GM21447 (cell line): Measurements from ENCODE around the gene ARHGDIG.

Experiments
- ATAC-seq: cut with Tn5 transposase; IDR thresholded peaks from one replicate; pipeline ENCODE4 v1.9.1; 2021; ENCODE audit not compliant: unreplicated experiment

The ARHGDIG gene

DNA sequence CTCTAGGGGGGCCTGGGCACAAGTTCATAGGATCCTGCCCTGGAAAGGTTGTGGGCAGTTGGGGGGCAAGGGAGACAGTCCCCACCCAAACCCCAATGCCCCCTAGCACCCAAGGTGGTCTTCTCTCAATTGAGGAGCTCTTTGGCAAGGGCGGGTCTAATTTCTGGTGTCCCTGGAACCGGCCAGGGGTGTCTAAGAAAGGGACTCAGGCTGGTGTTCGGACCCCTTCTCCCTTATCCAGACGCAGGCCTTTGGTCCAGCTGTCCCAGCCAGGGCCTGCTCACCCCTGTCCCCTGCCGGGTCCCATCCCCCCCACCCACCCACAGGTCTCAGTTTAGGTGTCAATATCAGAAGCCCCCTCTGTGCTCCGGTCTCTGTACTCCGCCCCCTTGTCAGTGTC lies 860 bp upstream of the ARHGDIG start:
- ATAC-seq: no peak

DNA sequence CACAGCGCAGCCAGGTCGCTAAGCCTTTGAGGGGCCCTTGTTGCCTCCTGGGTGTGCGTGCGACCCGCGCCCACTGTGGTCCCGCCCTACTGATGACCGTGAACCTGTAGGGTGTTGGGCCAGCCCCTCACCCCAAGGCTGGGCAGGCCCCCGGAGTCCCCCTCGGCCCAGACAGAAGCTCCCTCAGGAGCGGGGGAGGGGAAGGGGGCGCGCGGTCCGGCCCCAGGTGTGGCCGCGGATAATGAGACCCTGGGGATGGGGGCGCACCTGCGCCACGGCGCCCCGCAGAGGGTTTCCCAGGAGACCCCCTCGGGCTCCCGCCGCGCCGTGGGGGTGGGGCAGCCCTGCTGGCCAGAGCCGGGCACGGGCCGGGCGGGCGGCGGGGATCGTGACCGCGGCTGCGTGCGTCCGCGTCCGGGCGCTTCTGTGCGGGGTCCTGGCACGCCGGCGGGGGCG lies 358 bp upstream of the ARHGDIG start:
- no peak for ATAC-seq

DNA sequence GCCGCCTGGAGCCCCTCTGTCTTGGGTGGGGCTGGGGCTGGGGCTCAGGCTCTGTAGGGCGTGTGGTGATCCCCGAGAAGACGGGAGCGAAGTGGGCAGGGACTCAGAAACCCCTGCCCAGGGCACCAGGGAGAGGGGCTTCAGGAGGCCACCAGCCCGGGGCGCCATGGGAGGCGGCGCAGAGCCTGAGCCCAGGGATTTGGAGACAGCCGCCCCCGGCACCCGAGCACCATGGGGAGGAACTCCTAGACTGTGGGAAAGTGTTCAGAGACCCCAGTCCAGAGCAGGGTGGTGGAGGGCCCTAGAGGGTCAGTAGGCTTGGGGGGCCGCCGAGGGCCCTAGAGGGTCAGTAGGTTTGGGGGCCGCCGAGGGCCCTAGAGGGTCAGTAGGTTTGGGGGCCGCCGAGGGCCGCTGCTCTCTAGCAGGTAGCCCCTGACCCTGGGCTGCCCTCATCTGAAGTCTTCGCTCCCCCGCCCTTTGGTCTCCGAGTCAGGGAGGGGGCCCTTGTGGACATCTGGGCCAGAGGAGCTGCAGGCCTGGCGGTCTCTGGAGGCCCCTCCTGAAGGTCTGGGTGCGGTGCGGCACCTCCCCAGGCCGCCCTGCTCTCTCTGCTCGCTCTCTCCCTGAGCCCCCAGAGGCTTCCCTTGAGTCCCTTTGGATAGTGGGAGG lies 734 bp downstream of the ARHGDIG start:
- ATAC-seq: no peak

DNA sequence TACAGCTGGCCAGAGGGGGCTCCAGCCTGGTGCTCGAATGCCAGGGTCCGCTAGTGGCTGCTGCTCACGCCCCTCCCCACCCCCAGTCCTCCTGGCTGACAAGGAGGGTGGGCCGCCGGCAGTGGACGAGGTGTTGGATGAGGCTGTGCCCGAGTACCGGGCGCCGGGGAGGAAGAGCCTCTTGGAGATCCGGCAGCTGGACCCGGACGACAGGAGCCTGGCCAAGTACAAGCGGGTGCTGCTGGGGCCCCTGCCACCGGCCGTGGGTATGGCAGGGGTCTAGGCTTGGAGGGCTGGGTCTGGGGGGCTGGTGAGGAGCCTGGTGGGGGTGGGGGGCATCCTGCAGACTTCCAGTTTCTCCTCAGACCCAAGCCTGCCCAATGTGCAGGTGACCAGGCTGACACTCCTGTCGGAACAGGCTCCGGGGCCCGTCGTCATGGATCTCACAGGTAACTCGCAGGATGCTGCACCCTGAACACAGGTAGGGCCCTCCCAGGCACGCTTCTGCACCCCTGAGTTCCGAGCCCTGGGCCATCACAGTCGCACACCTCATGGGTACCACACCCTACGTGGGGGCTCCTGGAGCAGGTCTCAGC lies 1.4 kb downstream of the ARHGDIG start:
- no peak for ATAC-seq

DNA sequence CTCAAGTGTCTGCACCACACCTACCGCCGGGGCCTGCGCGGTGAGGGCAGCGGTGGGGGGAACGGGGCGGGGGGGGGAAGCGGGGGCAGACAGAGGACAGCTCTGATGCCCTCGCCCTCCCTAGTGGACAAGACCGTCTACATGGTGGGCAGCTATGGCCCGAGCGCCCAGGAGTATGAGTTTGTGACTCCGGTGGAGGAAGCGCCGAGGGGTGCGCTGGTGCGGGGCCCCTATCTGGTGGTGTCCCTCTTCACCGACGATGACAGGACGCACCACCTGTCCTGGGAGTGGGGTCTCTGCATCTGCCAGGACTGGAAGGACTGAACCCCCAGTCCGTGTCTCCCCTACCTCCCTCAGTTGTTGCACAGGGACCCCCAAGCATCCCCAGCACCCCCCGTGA lies 2.1 kb downstream of the ARHGDIG start:
- ATAC-seq: no peak

DNA sequence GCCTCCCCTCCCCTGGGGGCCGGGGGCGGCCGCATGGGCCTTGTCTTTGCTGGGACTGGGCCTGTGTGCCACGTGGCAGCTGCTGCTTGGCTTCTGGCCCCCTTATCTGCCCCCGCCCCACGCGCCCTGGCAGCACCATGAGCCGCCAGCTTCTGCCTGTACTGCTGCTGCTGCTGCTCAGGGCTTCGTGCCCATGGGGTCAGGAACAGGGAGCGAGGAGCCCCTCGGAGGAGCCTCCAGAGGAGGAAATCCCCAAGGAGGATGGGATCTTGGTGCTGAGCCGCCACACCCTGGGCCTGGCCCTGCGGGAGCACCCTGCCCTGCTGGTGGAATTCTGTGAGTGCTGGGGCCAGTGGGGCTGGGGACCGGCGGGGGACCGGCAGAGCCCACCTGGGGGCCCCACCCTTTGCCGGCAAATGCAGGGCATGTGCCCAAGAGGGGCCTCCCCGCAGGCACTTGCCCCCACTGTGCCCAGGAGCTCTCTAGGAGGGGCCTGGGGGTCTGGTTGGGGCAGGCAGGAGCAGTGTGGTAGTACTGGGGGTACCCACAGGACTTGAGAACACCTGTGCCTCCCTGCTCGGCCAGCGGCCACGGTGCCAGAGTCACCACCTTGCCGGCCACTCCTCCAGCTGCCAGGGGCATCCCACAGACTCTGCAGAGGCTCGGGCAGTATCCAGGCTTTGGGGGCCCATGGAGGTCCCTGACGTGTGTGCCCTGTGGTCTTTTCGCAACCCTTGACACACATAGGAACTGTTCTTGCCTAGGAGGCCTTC lies 2.8 kb downstream of the ARHGDIG start, which contains the start of gene PDIA2:
Gene PDIA2, plus strand, starts transcription at position 132 of the 773 bp plus-strand sequence. Its CDS starts 6 bp downstream, at position 138.
- no peak for ATAC-seq

DNA sequence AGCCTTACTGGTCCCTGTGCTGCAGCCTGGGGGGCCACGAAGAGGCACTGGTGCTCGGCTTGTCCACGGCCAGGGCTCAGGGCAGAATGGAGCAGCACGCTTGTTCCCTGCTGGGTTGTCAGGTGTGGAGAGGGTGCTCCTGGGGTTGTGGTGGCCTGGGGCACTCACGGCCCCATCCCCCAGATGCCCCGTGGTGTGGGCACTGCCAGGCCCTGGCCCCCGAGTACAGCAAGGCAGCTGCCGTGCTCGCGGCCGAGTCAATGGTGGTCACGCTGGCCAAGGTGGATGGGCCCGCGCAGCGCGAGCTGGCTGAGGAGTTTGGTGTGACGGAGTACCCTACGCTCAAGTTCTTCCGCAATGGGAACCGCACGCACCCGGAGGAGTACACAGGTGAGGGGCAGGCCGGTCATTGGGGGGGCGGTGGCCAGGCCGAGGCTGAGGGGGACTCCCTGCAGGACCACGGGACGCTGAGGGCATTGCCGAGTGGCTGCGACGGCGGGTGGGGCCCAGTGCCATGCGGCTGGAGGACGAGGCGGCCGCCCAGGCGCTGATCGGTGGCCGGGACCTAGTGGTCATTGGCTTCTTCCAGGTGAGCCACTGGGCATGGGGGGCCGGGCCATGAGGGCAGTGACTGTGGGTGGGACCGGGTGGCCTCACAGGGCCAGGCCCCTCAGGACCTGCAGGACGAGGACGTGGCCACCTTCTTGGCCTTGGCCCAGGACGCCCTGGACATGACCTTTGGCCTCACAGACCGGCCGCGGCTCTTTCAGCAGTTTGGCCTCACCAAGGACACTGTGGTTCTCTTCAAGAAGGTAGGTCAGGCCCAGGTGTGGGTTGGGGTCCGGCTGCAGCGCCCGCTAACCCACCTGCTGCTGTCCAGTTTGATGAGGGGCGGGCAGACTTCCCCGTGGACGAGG lies 4.1 kb downstream of the ARHGDIG start:
- no peak for ATAC-seq

DNA sequence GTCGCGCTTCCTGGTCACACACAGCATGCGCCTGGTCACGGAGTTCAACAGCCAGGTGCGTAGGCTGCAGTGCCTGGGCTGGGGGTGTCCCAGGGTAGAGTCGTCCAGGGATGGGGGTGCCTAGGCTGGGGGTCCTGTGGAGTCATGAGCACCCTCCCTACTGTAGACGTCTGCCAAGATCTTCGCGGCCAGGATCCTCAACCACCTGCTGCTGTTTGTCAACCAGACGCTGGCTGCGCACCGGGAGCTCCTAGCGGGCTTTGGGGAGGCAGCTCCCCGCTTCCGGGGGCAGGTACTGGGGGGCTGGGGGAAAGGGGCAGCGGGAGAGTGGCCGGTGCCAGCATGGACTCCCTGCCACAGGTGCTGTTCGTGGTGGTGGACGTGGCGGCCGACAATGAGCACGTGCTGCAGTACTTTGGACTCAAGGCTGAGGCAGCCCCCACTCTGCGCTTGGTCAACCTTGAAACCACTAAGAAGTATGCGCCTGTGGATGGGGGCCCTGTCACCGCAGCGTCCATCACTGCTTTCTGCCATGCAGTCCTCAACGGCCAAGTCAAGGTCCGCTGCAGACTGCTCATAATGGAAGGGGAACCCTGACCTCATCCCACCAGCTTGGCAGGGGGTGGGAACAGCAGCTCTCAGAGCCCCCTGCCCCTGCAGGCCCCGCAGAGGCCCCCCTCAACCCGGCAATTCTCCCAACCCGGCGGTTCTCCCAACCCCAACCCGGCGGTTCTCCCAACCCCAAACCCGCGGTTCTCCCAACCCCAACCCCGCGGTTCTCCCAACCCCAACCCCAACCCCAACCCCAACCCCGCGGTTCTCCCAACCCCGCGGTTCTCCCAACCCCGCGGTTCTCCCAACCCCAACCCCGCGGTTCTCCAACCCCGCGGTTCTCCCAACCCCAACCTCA lies 5.0 kb downstream of the ARHGDIG start:
- ATAC-seq: no peak

DNA sequence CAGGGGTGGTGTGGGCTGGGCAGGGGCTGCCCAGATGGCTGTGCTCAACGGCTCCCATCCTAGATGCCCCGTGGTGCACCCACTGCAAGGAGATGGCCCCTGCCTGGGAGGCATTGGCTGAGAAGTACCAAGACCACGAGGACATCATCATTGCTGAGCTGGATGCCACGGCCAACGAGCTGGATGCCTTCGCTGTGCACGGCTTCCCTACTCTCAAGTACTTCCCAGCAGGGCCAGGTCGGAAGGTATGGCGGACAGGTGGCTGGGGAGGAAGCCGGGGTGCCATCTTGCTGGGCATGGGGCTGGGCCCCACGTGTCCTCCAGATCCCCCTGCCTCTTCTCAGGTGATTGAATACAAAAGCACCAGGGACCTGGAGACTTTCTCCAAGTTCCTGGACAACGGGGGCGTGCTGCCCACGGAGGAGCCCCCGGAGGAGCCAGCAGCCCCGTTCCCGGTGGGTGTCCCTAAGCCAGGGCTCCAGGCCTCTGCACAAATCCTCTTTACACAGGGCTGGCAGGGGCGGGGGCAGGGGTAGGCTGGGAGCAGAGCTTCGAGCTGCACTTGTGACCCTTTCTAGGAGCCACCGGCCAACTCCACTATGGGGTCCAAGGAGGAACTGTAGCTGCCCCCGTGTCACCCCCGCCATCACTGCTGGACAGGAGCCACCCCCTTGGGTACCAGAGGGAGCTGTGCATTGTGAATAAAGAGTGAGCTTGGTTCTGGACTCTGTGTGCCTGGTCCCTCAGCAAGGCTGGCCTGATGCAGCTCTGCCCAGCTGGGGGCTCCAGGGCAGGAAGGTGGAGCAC lies 6.3 kb downstream of the ARHGDIG start:
- no peak for ATAC-seq

DNA sequence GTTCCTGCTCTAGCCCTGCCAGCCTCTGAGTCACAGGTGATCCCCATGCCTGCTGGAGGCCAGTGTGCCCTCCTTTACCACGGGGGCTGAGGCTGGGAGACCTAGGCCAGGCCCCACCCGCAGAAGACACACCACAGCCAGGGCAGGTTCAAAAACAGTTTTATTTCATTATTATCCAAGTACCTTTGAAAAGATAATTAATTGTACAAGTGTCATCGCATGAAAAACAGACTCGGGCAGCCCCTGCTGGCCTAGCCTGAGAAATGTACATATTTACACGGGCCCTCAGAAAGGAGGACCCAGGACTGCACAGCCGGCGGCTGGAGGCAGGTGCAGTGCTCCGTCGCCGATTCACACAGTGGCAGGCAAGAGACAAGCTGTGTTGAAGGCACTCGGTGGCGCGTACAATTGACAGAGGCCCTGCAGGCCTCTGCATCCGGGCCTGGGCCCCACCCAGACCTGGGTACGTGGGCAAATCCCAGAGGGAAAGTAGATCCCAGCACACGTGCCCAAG lies 7.0 kb downstream of the ARHGDIG start:
- no peak for ATAC-seq

DNA sequence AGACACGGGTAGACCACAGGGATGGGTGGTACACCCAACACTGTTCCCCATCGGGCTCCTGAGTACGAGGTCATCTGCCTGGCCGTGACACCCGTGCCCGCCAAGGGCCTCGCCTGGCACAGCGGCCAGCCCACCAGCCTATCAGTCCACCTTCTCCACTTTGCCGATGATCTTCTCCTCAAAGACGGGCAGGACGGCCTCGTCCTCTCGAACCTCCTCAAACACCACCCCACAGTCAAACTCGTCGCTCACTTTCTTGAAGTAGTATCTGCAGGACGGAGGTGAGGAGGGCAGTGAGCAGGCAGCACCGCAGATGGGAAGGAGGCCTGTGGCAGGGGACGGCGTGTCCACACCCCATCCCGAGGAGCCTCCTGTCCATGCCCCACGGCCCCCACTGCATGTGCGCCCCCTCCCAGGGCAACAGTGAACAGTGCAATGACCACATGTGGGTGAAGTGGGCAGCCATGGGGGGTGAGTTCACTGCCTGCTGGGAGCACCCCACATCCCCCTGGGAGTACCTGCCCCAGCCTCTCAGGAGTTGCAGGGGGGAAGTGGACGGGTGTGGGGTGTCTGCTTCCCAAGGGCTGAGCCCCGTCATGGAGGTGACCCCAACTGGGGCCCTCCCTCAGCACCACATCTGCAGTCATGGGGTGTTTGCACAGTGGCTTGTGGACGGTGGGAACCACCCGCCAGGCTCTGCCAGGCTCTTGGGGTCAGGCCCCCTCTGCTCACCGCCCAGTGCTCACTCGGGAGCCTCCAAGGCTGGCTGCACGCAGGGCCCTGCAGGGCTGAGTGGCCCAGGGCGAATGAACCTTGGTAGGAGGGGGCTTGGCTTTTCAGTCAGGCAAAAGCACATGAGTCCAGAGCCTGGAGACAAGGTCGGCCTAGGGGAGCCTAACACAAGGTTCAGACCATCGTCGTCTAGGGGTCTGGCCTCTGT lies 7.9 kb downstream of the ARHGDIG start:
- ATAC-seq: no peak

DNA sequence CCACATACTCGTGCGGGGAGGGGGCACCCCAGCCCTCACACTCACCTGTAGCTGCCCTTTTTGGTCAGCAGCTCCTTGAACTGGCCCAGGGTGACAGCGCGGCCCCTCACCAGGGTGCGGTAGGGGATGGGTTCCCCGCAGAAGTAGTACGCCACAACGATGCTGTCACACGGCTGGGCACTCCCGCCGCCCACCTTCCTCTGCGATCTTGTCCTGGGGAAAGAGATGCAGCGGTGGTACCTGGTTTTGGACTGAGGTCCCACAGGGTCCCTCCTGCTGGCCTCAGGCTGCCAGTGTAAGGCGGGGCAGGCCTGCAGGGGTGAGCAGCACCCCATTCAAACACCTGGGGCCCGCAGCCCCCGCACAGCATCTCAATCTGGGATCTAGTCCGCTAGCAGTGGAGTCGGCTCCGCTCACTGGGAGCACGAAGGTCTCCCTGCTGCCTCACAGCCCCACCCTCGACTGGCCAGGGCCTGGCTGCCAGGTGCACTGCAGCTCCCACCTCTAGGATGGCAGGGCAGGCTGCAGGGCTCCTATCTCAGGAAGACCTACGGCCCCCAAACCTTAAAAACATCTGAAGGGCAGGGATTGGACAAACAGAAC lies 9.1 kb downstream of the ARHGDIG start:
- no peak for ATAC-seq

DNA sequence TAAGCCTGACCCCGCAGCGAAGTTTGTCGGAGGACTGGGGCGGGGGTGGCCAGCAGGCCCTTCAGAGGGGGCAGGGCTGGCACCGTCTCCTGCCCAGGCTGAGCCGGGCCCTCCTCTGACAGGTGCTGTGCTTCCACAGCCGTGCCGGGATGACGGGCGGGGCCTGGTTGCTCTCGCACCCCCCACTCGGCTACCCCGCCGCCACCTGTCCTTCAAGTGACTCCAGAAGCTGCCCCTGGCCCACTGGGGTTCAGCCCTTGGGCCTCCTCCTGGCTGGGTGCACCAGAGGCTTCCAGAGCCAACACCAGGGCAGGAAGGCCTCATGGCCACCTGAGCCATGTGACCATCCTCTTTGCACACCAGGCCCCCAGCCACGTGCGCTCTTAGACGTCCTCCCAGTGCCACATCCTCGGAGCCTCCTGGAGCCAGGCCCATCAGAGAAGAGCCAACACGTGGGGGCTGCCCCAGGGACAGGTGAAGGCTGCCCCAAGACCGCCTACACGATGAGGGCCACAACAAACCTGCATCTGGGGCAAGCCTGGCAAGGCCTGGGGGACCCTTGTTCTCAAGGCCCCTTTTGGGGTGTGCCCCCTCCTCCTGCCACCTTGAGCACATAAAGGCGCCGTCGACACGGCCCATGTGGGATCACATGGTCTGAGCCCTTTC lies 9.8 kb downstream of the ARHGDIG start:
- no peak for ATAC-seq

DNA sequence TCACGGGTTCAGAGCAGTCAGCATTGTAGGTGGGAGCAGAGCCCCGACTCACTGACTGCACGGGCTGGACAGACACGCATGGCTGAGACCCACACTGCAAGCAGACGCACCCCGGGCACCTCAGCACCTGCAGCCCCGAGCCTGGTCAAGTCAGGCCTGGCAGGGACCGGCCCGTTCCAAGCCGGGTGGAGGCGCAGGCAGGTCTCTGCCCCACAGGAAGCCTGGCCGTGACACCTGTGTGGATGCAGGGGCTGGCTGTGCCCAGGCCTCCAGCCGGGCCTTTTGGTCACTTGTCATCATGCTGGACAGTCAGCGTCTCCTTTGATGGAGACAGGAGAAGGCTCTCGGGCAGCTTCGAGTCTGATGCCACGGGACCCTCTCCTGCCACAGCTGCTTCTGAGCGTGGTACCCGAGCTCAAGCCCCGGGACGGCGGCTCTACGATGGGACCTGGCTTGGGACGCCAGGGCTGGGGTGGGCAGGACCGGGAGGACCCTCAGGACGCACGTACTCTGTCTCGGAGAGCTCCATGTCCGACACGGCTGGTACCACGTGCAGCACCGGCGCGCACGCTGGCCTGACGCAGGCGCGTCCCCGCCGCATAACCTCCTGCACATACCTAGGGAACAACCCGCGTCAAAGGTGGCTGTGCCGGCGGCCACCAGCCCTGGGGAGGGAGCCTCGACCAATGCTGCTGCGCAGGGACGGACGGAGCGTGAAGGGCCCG lies 10.5 kb downstream of the ARHGDIG start:
- no peak for ATAC-seq

DNA sequence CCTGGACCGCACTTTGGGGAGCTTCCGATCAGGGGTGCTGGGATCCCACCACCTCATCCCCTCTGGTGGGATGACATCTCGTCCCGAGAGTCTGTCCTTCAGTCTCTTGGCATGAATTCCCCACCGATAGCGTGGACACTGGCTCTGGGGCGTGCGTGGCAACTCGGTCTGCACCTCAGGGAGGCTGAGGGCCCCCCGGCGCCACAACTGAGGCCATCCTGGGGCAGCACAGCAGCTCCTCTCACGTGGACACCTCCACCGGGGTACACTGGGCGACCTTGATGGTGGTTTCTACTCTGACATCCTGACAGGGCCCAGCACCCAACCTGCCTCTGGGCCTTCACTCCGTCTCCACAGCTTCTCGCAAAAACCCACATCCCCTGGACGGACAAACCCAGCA lies 11.1 kb downstream of the ARHGDIG start:
- no peak for ATAC-seq

DNA sequence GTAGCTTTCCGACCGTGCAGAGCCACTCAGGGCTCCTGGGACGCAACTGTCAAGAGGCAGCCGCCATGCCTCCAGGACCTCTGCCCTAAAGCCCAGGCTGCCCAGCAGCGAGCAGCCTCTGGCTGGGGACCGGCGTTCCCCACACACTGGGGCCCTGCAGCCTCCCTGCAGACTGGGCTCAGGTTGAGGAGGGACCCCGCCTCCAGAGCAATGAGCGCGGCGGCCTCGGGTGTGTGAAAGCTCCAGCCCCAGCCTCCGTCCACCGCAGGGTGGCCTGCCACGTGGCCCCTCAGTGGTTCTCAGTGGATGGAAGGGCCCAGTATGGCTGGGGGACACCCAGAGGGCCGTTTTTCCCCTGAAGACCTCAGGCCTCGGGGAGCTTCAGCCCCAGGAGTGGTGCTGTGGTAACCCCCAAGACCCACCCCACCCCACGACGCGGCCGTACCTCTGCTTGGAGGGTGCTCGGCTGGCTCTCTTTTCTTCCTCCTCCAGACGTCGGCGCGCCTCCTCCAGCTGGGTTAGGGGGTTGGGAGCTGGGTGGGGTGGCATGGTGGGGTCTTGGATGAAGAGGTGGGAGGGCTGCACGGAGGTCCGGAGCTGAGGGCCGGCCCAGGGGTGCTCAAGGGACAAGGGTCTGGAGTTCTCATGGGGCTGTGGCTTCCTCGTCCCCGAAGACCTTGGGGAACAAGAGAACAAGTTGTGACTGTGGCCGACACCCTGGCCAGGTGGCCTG lies 12.8 kb downstream of the ARHGDIG start:
- no peak for ATAC-seq
